ENCODE data around the gene DBNL. TPM values are rescaled to one million over a fixed set of nuclear protein-coding genes. Genes with fewer than 3 reads are reported as not detected.

Gene DBNL
- total RNA-seq, 1 donor from 2014 or later = 47.5 TPM

DNA sequence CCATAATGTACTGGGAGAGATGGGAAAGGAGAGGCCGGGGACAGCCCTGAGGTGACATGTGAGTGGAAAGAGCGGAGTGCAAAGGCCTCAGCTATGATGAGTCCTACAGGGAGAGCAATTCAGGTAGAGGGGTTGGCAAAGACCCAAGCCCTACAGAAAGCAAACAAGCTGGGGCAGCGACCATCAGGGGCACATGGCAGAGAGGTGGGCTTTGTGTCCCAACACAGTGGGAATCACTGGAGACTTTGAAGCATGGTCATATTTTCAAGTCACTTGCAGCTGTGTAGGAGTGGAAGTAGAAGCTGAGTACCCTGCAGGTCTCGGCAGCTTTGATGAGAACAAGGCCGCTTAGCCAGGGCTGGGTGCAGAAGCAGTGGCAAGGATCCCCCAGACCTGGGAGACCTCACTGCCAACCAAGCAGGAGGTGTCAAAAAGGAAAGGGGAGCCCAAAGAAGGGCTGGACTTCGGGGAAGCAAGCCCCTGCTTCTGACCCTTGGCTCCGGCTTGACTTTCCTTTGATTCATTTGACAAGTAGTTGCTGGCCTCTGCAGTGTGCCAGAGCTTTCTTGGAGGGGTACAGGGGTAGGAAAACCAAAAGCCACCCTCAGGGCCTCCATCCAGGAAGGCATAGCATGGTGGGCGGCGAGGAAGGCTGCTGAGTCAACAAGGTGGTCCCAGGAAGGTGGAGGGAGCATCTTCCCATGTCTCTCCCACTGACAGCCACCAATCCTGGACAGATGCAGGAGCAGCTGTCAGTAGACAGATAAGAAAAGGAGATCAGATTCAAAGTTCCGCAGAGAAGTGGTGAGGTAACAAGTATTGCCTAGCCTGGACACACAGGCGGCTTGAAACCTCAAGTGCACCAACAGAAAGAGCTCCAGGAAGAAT lies 22.8 kb downstream of the DBNL start:
- H3K27me3 Mint-ChIP-seq (ENCODE audit: unreplicated experiment) = peaks cover 13% of the 10 kb centered on the region
- peaks cover 5% of the 10 kb centered on the region for H3K36me3 Mint-ChIP-seq (ENCODE audit: low read depth, unreplicated experiment)
- DNase-seq (ENCODE audit: low spot score) = no peak
- no peaks in the 10 kb centered on the region for H3K9me3 Mint-ChIP-seq (ENCODE audit: unreplicated experiment)
- H3K4me1 Mint-ChIP-seq (ENCODE audit: unreplicated experiment) = no peaks in the 10 kb centered on the region
- TF ChIP-seq, protein P1, sequence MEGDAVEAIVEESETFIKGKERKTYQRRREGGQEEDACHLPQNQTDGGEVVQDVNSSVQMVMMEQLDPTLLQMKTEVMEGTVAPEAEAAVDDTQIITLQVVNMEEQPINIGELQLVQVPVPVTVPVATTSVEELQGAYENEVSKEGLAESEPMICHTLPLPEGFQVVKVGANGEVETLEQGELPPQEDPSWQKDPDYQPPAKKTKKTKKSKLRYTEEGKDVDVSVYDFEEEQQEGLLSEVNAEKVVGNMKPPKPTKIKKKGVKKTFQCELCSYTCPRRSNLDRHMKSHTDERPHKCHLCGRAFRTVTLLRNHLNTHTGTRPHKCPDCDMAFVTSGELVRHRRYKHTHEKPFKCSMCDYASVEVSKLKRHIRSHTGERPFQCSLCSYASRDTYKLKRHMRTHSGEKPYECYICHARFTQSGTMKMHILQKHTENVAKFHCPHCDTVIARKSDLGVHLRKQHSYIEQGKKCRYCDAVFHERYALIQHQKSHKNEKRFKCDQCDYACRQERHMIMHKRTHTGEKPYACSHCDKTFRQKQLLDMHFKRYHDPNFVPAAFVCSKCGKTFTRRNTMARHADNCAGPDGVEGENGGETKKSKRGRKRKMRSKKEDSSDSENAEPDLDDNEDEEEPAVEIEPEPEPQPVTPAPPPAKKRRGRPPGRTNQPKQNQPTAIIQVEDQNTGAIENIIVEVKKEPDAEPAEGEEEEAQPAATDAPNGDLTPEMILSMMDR (IDR thresholded peaks at IDR 0.05; ENCODE audit: unreplicated experiment) = no peak
- H3K27ac Mint-ChIP-seq (ENCODE audit: unreplicated experiment) = peak overlapping the region; percentile 54
- peak overlapping the region; percentile 29 for H3K4me3 Mint-ChIP-seq (ENCODE audit: unreplicated experiment)

DNA sequence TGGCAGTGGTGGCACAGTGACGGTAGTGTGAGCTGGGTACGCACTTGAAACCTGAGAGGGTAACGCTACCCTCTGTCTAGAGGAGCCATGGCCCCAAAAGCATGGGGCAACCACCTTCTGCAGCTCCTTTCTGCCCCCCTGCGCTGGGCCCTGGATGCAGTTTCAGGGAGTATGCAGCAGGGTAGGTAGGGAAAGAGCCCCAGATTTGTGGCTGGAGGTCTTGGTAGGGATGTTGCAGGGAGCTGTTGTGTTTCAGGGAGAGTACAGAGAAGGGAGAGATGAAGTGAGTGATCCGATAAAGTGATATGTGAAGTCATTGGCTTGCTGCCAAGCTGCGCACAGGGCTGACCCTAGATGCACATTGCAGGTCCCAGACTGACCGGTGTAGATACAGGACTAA lies 23.6 kb downstream of the DBNL start:
- no peak for DNase-seq (ENCODE audit: low spot score)
- Mint-ChIP-seq H3K27me3 (ENCODE audit: unreplicated experiment) (peaks cover 15% of the 10 kb centered on the region), H3K27ac (ENCODE audit: unreplicated experiment) (no peak overlapping the region), H3K4me1 (ENCODE audit: unreplicated experiment) (no peaks in the 10 kb centered on the region), H3K9me3 (ENCODE audit: unreplicated experiment) (no peaks in the 10 kb centered on the region), H3K36me3 (ENCODE audit: low read depth, unreplicated experiment) (peaks cover 5% of the 10 kb centered on the region), H3K4me3 (ENCODE audit: unreplicated experiment) (no peak overlapping the region)
- TF ChIP-seq, protein P1 (IDR thresholded peaks at IDR 0.05; ENCODE audit: unreplicated experiment) = no peak

DNA sequence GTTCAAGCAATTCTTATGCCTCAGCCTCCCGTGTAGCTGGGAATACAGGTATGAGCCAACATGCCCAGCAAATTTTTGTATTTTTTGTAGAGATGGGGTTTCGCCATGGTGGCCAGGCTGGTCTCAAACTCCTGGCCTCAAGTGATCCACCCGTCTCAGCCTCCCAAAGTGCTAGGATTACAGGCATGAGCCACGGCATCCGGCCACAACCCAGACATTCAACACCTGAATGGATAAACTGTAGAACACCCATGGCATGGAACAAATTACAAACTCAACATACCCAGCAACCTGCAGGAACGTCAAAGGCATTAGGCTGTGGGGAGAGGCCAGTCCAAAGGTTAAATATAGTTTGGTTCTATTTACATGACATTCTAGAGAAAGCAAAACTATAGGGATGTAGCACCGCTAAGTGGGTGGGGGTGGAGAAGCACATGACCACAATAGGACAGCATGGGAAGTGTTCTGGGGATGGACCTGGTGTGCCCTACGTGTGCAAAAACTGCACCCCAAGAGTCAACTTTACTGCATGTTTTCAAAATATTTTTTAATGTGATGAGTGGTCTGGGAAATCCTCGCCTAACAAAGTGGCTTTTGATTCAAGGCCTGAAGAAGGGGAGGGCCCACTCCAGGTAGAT lies 27.3 kb downstream of the DBNL start:
- DNase-seq (ENCODE audit: low spot score) = no peak
- H3K27ac Mint-ChIP-seq (ENCODE audit: unreplicated experiment) = no peak overlapping the region
- no peaks in the 10 kb centered on the region for H3K9me3 Mint-ChIP-seq (ENCODE audit: unreplicated experiment)
- TF ChIP-seq, protein P1 (IDR thresholded peaks at IDR 0.05; ENCODE audit: unreplicated experiment) = no peak
- no peaks in the 10 kb centered on the region for H3K4me1 Mint-ChIP-seq (ENCODE audit: unreplicated experiment)
- H3K36me3 Mint-ChIP-seq (ENCODE audit: low read depth, unreplicated experiment) = peaks cover 11% of the 10 kb centered on the region
- H3K27me3 Mint-ChIP-seq (ENCODE audit: unreplicated experiment) = peaks cover 8% of the 10 kb centered on the region
- H3K4me3 Mint-ChIP-seq (ENCODE audit: unreplicated experiment) = peak overlapping the region; percentile 59

DNA sequence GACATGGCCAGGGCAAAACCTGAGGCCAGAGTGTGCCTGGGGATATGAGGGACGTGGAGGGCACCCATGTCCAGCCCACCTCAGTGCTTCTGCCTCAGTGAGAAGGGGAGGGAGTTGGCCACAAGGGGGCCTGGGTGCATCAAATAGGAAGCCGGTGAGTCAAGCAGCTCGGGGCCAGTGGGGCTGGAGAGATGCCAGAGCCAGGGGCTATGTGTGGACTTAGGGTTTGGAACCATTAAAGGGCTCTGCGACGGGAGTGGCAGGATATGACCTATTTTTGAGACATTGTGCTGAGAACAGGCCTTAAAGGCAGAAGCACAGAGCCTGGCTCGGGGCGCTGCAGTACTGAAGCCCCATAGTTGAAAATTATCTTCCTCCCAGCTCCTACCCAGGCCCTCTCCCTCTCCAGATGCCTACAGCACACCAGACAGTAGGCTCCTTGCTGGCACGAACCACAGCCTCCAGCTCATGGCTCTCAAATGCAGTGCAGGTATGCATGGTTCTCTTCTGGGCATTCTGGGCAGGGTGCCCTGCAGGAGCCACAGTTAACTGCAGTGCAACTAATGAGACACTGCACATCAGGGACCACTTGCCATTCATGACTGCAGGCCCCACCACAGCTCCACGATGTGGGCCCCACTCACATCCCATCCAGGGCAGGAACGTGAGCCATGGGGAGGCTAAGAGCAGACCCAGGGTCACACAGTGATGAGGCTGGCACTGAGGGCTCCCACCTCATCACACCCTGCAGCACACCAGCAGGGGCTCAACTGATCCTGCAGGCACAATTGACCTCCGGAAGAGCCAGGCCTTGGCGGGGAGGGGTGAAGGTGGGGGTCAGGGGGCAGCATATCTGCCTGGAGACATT lies 28.1 kb downstream of the DBNL start:
- peak; percentile 63 for DNase-seq (ENCODE audit: low spot score)
- Mint-ChIP-seq H3K36me3 (ENCODE audit: low read depth, unreplicated experiment) (peaks cover 12% of the 10 kb centered on the region), H3K27ac (ENCODE audit: unreplicated experiment) (no peak overlapping the region), H3K27me3 (ENCODE audit: unreplicated experiment) (peaks cover 9% of the 10 kb centered on the region), H3K4me3 (ENCODE audit: unreplicated experiment) (peak overlapping the region; percentile 59), H3K9me3 (ENCODE audit: unreplicated experiment) (no peaks in the 10 kb centered on the region), H3K4me1 (ENCODE audit: unreplicated experiment) (no peaks in the 10 kb centered on the region)
- TF ChIP-seq, protein P1 (IDR thresholded peaks at IDR 0.05; ENCODE audit: unreplicated experiment) = peak; percentile 57
